WTC11 (cell line): ENCODE data around the gene SLC25A41. TPM values are rescaled to one million over a fixed set of nuclear protein-coding genes. Genes with fewer than 3 reads are reported as not detected.

ENCODE experiments used
- ATAC-seq: fragments of 200-7000 bp; cut with Tn5 transposase; 2 replicates; pipeline ENCODE4 v1.10.0; 2021; ENCODE audit warnings: mild to moderate bottlenecking, moderate library complexity
- CTCF ChIA-PET: fragments of 300-600 bp; sonication (Branson Sonifier 250); formaldehyde crosslinking; loops from one replicate; lab custom pipeline; 2021; ENCODE audit warnings: antibody characterized with exemption; lab: Charles Lee
- POLR2A ChIA-PET: fragments of 350-600 bp; sonication (Branson Sonifier 250); formaldehyde crosslinking; loops from one replicate; lab custom pipeline; 2021; ENCODE audit warnings: antibody characterized with exemption; lab: Charles Lee
- DNase-seq: peaks from one replicate; pipeline ENCODE4 v3.0.0; 2021; ENCODE audit warnings: low spot score
- H3K27ac Mint-ChIP-seq: 2 replicates; pipeline ENCODE4 v1.8.0; 2021; ENCODE audit warnings: mixed read lengths
- H3K27me3 Mint-ChIP-seq: 2 replicates; pipeline ENCODE4 v1.8.0; 2021; ENCODE audit warnings: low read depth, mild to moderate bottlenecking, moderate library complexity, mixed read lengths
- H3K36me3 Mint-ChIP-seq: 2 replicates; pipeline ENCODE4 v1.8.0; 2021; ENCODE audit warnings: mixed read lengths
- H3K4me1 Mint-ChIP-seq: 2 replicates; pipeline ENCODE4 v1.8.0; 2022; ENCODE audit warnings: mixed read lengths
- H3K4me3 Mint-ChIP-seq: 2 replicates; pipeline ENCODE4 v1.8.0; 2021; ENCODE audit warnings: mild to moderate bottlenecking, moderate library complexity, mixed read lengths
- H3K9me3 Mint-ChIP-seq: 2 replicates; pipeline ENCODE4 v1.8.0; 2021; ENCODE audit warnings: mixed read lengths
- AFF4 ChIP-seq: sonication (generic); formaldehyde crosslinking; IDR thresholded peaks from 2 replicates; pipeline ENCODE4 v1.8.1; 2023; ENCODE audit warnings: mild to moderate bottlenecking, missing genetic modification reagents, borderline replicate concordance
- ATF1 ChIP-seq: sonication (generic); formaldehyde crosslinking; IDR thresholded peaks from 2 replicates; pipeline ENCODE4 v1.8.1; 2023; ENCODE audit warnings: mild to moderate bottlenecking, moderate library complexity, missing genetic modification reagents
- CDX4 ChIP-seq: fragments of 250-450 bp; sonication (Bioruptor Pico); IDR thresholded peaks from 2 replicates; pipeline ENCODE4 v1.9.0; 2021; ENCODE audit warnings: moderate library complexity, mild to moderate bottlenecking, inconsistent platforms, borderline replicate concordance
- E2F4 ChIP-seq: sonication (generic); formaldehyde crosslinking; IDR thresholded peaks from 2 replicates; pipeline ENCODE4 v1.8.1; 2022; ENCODE audit warnings: low read depth, mild to moderate bottlenecking, moderate library complexity, missing genetic modification reagents, borderline replicate concordance
- ESRRA ChIP-seq: sonication (generic); formaldehyde crosslinking; IDR thresholded peaks from 2 replicates; pipeline ENCODE4 v1.8.1; 2022; ENCODE audit warnings: mild to moderate bottlenecking, missing genetic modification reagents, borderline replicate concordance
- ETV6 ChIP-seq: sonication (generic); formaldehyde crosslinking; IDR thresholded peaks from 2 replicates; pipeline ENCODE4 v1.8.1; 2022; ENCODE audit warnings: mild to moderate bottlenecking, missing genetic modification reagents
- FOXK1 ChIP-seq: sonication (generic); formaldehyde crosslinking; IDR thresholded peaks from 2 replicates; pipeline ENCODE4 v1.8.0; 2022; ENCODE audit warnings: mild to moderate bottlenecking, moderate library complexity, missing genetic modification reagents
- FOXP4 ChIP-seq: sonication (generic); formaldehyde crosslinking; IDR thresholded peaks from 2 replicates; pipeline ENCODE4 v1.8.0; 2022; ENCODE audit warnings: mild to moderate bottlenecking, missing genetic modification reagents
- HMGA2 ChIP-seq: fragments of 250-450 bp; sonication (Bioruptor Pico); IDR thresholded peaks from 2 replicates; pipeline ENCODE4 v1.4.0; 2021; ENCODE audit warnings: mild to moderate bottlenecking, moderate library complexity
- JUN ChIP-seq: sonication (generic); formaldehyde crosslinking; IDR thresholded peaks from 2 replicates; pipeline ENCODE4 v1.8.0; 2023; ENCODE audit warnings: mild to moderate bottlenecking, missing genetic modification reagents
- KAT7 ChIP-seq: sonication (generic); formaldehyde crosslinking; IDR thresholded peaks from 2 replicates; pipeline ENCODE4 v1.8.1; 2023; ENCODE audit warnings: missing genetic modification reagents, mild to moderate bottlenecking, borderline replicate concordance
- MLX ChIP-seq: sonication (generic); formaldehyde crosslinking; IDR thresholded peaks from 2 replicates; pipeline ENCODE4 v1.8.1; 2023; ENCODE audit warnings: mild to moderate bottlenecking, missing genetic modification reagents, moderate library complexity
- NR1H2 ChIP-seq: sonication (generic); formaldehyde crosslinking; IDR thresholded peaks from 2 replicates; pipeline ENCODE4 v1.9.0; 2021; ENCODE audit warnings: mild to moderate bottlenecking, moderate library complexity, missing genetic modification reagents
- NR3C1 ChIP-seq: sonication (generic); formaldehyde crosslinking; conservative IDR thresholded peaks from 2 replicates; pipeline ENCODE4 v1.8.1; 2023; ENCODE audit warnings: low read depth, mild to moderate bottlenecking, missing genetic modification reagents
- OVOL2 ChIP-seq: fragments of 250-450 bp; sonication (Bioruptor Pico); IDR thresholded peaks from 2 replicates; pipeline ENCODE4 v1.9.0; 2021; ENCODE audit warnings: mild to moderate bottlenecking, borderline replicate concordance
- PREB ChIP-seq: sonication (generic); formaldehyde crosslinking; IDR thresholded peaks from 2 replicates; pipeline ENCODE4 v1.8.1; 2022; ENCODE audit warnings: mild to moderate bottlenecking, missing genetic modification reagents, moderate library complexity, borderline replicate concordance
- RORB ChIP-seq: fragments of 250-450 bp; sonication (Bioruptor Pico); IDR thresholded peaks from 2 replicates; pipeline ENCODE4 v1.9.0; 2021; ENCODE audit warnings: mild to moderate bottlenecking
- TEAD4 ChIP-seq: sonication (generic); formaldehyde crosslinking; IDR thresholded peaks from 2 replicates; pipeline ENCODE4 v1.8.0; 2022; ENCODE audit warnings: mild to moderate bottlenecking, missing genetic modification reagents
- TP53 ChIP-seq: sonication (generic); formaldehyde crosslinking; IDR thresholded peaks from 2 replicates; pipeline ENCODE4 v1.8.1; 2023; ENCODE audit warnings: mild to moderate bottlenecking, missing genetic modification reagents
- ZBTB21 ChIP-seq: sonication (generic); formaldehyde crosslinking; IDR thresholded peaks from 2 replicates; pipeline ENCODE4 v1.8.1; 2023; ENCODE audit warnings: mild to moderate bottlenecking, missing genetic modification reagents, borderline replicate concordance
- ZMAT4 ChIP-seq: fragments of 250-450 bp; sonication (Bioruptor Pico); IDR thresholded peaks from 2 replicates; pipeline ENCODE4 v1.9.0; 2021; ENCODE audit warnings: mild to moderate bottlenecking
- ZNF121 ChIP-seq: sonication (generic); formaldehyde crosslinking; IDR thresholded peaks from 2 replicates; pipeline ENCODE4 v1.8.0; 2023; ENCODE audit warnings: missing genetic modification reagents
- ZNF317 ChIP-seq: sonication (generic); formaldehyde crosslinking; IDR thresholded peaks from 2 replicates; pipeline ENCODE4 v1.8.1; 2023; ENCODE audit warnings: low read depth, mild to moderate bottlenecking, moderate library complexity, missing genetic modification reagents, borderline replicate concordance
- ZNF396 ChIP-seq: fragments of 250-450 bp; sonication (Bioruptor Pico); IDR thresholded peaks from 2 replicates; pipeline ENCODE4 v1.8.0; 2021; ENCODE audit warnings: mild to moderate bottlenecking, moderate library complexity, borderline replicate concordance
- ZNF423 ChIP-seq: fragments of 250-450 bp; sonication (Bioruptor Pico); IDR thresholded peaks from 2 replicates; pipeline ENCODE4 v2.1.2; 2022; ENCODE audit warnings: mild to moderate bottlenecking, moderate library complexity
- ZNF671 ChIP-seq: fragments of 250-450 bp; sonication (Bioruptor Pico); IDR thresholded peaks from 2 replicates; pipeline ENCODE4 v1.8.0; 2021; ENCODE audit warnings: mild to moderate bottlenecking
- ZSCAN18 ChIP-seq: fragments of 250-450 bp; sonication (Bioruptor Pico); IDR thresholded peaks from 2 replicates; pipeline ENCODE4 v2.1.2; 2022; ENCODE audit warnings: mild to moderate bottlenecking, moderate library complexity
- total RNA-seq: library from RNA; stranded (reverse); gene quantifications from 3 replicates; pipeline ENCODE4 v1.2.3, GENCODE V29; 2021

SLC25A41 gene
- total RNA-seq, 1 experiment from 2014 or later = 0.35 TPM

GRCh38 chr19:6412061-6412446, 21.5 kb downstream of the SLC25A41 start:
- ATAC-seq (peak; percentile 10), DNase-seq (no peak)
- no peaks in the 10 kb centered on the region for H3K27me3 Mint-ChIP-seq
- ChIA-PET CTCF (interaction anchor here (0.7 to 1.6 kb wide), 12 partner anchors 9 to 194 kb away, joined by 3 to 13 read pairs (median 4); partner anchors contain the start of genes ALKBH7, CLPP and KHSRP), POLR2A (interaction anchor here (0.5 to 1.3 kb wide), 4 partner anchors 13 to 1540 kb away, joined by 3 to 4 read pairs (median 4); partner anchors contain the start of gene KHSRP)
- H3K36me3 Mint-ChIP-seq = peaks cover 20% of the 10 kb centered on the region
- no peak overlapping the region for H3K27ac Mint-ChIP-seq
- H3K4me3 Mint-ChIP-seq = no peak overlapping the region
- peaks cover 7% of the 10 kb centered on the region for H3K4me1 Mint-ChIP-seq
- no peaks in the 10 kb centered on the region for H3K9me3 Mint-ChIP-seq
- TF ChIP-seq NR1H2 (CRISPR knock-in tag) = no peak
- TF ChIP-seq ZBTB21 (CRISPR knock-in tag) = no peak
- TF ChIP-seq ZSCAN18 (CRISPR knock-in tag) = no peak
- TF ChIP-seq NR3C1 (CRISPR knock-in tag) = no peak
- TF ChIP-seq JUN (CRISPR knock-in tag) = no peak
- no peak; the same call in 1 of the 2 replicates for TF ChIP-seq FOXP4
- no peak for TF ChIP-seq ATF1 (CRISPR knock-in tag)
- TF ChIP-seq E2F4 = no peak
- TF ChIP-seq ZNF121 (CRISPR knock-in tag) = no peak
- TF ChIP-seq HMGA2 (CRISPR knock-in tag) = no peak
- no peak for TF ChIP-seq ZNF423 (CRISPR knock-in tag)
- TF ChIP-seq ZNF671 (CRISPR knock-in tag) = peak; percentile 3; the same call in 1 of the 2 replicates
- no peak for TF ChIP-seq ZNF317 (CRISPR knock-in tag)
- no peak for TF ChIP-seq AFF4 (CRISPR knock-in tag)
- TF ChIP-seq RORB (CRISPR knock-in tag) = no peak
- TF ChIP-seq MLX (CRISPR knock-in tag) = no peak
- TF ChIP-seq KAT7 (CRISPR knock-in tag) = no peak
- no peak for TF ChIP-seq CDX4 (CRISPR knock-in tag)
- TF ChIP-seq TEAD4 (CRISPR knock-in tag) = no peak
- no peak for TF ChIP-seq ZMAT4 (CRISPR knock-in tag)
- no peak for TF ChIP-seq OVOL2 (CRISPR knock-in tag)
- no peak for TF ChIP-seq ZNF396 (CRISPR knock-in tag)
- 0 out of 2 replicates have a peak, but pooled peaks have one; percentile 18 for TF ChIP-seq TP53 (CRISPR knock-in tag)
- no peak for TF ChIP-seq PREB (CRISPR knock-in tag)
- TF ChIP-seq ETV6 = no peak
- TF ChIP-seq ESRRA (CRISPR knock-in tag) = no peak
- no peak for TF ChIP-seq FOXK1 (CRISPR knock-in tag)
